Hepatocyte (in vitro differentiated cells): ENCODE measurements around the gene TOX2. TPM values are rescaled to one million over a fixed set of nuclear protein-coding genes. Genes with fewer than 3 reads are reported as not detected.
A peak's percentile ranks its signal among the peaks of the same experiment; 100 is the strongest.

Experiments used
- DNase-seq: peaks from one replicate; pipeline ENCODE4 v3.0.0-alpha.2; 2016; ENCODE audit warnings: low spot score
- H2AFZ ChIP-seq: fragments of 200-600 bp; sonication (generic); 2 replicates; pipeline ENCODE4 v1.6.0; 2016; ENCODE audit warnings: antibody characterized with exemption, mild to moderate bottlenecking
- H3K27ac ChIP-seq: fragments of 200-600 bp; sonication (generic); 2 replicates; pipeline ENCODE4 v1.5.1; 2016; ENCODE audit warnings: mild to moderate bottlenecking
- H3K27me3 ChIP-seq: fragments of 200-600 bp; sonication (generic); 2 replicates; pipeline ENCODE4 v1.6.1; 2016
- H3K36me3 ChIP-seq: fragments of 200-600 bp; sonication (generic); replicated peaks from 2 replicates; pipeline ENCODE4 v1.5.1; 2016; ENCODE audit warnings: low read depth; ENCODE audit not compliant: insufficient read depth
- H3K4me1 ChIP-seq: fragments of 200-600 bp; sonication (generic); 2 replicates; pipeline ENCODE4 v1.5.1; 2016; ENCODE audit warnings: mild to moderate bottlenecking, moderate library complexity; ENCODE audit not compliant: insufficient read depth
- H3K4me2 ChIP-seq: fragments of 200-600 bp; sonication (generic); 2 replicates; pipeline ENCODE4 v1.6.0; 2016
- H3K4me3 ChIP-seq: fragments of 200-600 bp; sonication (generic); 2 replicates; pipeline ENCODE4 v1.5.1; 2016; ENCODE audit warnings: mild to moderate bottlenecking
- H3K79me2 ChIP-seq: fragments of 200-600 bp; sonication (generic); 2 replicates; pipeline ENCODE4 v1.6.0; 2017; ENCODE audit warnings: mild to moderate bottlenecking
- H3K9me2 ChIP-seq: fragments of 200-600 bp; sonication (generic); replicated peaks from 2 replicates; pipeline ENCODE4 v1.6.0; 2017; ENCODE audit warnings: mild to moderate bottlenecking; ENCODE audit not compliant: insufficient read depth
- H3K9me3 ChIP-seq: fragments of 200-600 bp; sonication (generic); 2 replicates; pipeline ENCODE4 v1.5.1; 2016; ENCODE audit warnings: low read depth, mild to moderate bottlenecking
- H4K20me1 ChIP-seq: fragments of 200-600 bp; sonication (generic); 2 replicates; pipeline ENCODE4 v1.6.0; 2016; ENCODE audit warnings: mild to moderate bottlenecking; ENCODE audit not compliant: insufficient read depth, poor library complexity, severe bottlenecking
- EZH2 ChIP-seq: fragments of 200-600 bp; sonication (generic); IDR thresholded peaks from 2 replicates; pipeline ENCODE4 v1.6.1; 2016; ENCODE audit warnings: antibody characterized with exemption, mild to moderate bottlenecking, borderline replicate concordance
- EZH2phosphoT487 ChIP-seq: fragments of 200-600 bp; sonication (generic); IDR thresholded peaks from one replicate; pipeline ENCODE4 v1.6.1; 2018; ENCODE audit warnings: antibody characterized with exemption, mild to moderate bottlenecking, low read depth, moderate library complexity; ENCODE audit not compliant: unreplicated experiment, severe bottlenecking
- WGBS: methylation state at CpG from one replicate; pipeline ENCODE4 v1.1.6; 2016; ENCODE audit warnings: low lambda C conversion rate; ENCODE audit errors: missing lambda C conversion rate; 5-methylcytosine and 5-hydroxymethylcytosine counted together
- polyA plus RNA-seq: library from polyadenylated mRNA; unstranded; fragments of >200 nt; fragmentation: Nextera tagmentation; extraction: Ambion mirVana; gene quantifications from 2 replicates; pipeline ENCODE4 v1.2.1, GENCODE V29; 2016
- total RNA-seq: library from RNA; depleted of rRNA; stranded (reverse); fragments of >200 nt; gene quantifications from 2 replicates; pipeline ENCODE4 v1.2.3, GENCODE V29; 2014
- TF ChIP-seq, protein P1 (sequence below): fragments of 200-600 bp; sonication (generic); IDR thresholded peaks from 2 replicates; pipeline ENCODE4 v1.5.1; 2016; ENCODE audit warnings: antibody characterized with exemption, mild to moderate bottlenecking; ENCODE audit not compliant: poor library complexity

Gene TOX2
- total and polyA plus RNA-seq, 2 experiments from 2014 or later, result 0.87 to 12.1 TPM

DNA sequence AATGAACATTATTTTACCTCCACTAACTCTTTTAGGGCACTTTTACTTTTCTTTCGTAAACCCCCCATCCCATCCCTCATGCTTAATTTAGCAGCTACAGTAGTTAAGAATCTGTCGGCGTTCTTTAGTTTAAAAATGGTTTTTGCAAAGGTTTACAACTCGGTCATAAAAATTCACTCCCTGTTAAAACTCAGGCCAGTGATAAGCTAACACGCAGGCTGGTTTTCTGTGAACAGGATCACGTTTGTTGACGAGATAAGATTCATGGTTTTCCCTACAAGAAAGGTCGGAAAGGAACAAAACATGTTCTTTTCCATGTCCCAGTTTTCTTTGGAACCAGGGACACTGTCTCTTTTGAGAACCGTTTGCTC lies 101.1 kb downstream of the TOX2 start:
- H3K4me1 ChIP-seq, result peaks cover 11% of the 10 kb centered on the region
- peak overlapping the region; percentile 49 for H3K4me2 ChIP-seq
- DNase-seq, result no peak
- no peaks in the 10 kb centered on the region for H3K9me2 ChIP-seq
- no peak overlapping the region for H3K4me3 ChIP-seq
- H3K9me3 ChIP-seq, result no peaks in the 10 kb centered on the region
- H3K79me2 ChIP-seq, result no peaks in the 10 kb centered on the region
- TF ChIP-seq EZH2phosphoT487 (no peak), EZH2 (no peak)
- TF ChIP-seq, protein P1, sequence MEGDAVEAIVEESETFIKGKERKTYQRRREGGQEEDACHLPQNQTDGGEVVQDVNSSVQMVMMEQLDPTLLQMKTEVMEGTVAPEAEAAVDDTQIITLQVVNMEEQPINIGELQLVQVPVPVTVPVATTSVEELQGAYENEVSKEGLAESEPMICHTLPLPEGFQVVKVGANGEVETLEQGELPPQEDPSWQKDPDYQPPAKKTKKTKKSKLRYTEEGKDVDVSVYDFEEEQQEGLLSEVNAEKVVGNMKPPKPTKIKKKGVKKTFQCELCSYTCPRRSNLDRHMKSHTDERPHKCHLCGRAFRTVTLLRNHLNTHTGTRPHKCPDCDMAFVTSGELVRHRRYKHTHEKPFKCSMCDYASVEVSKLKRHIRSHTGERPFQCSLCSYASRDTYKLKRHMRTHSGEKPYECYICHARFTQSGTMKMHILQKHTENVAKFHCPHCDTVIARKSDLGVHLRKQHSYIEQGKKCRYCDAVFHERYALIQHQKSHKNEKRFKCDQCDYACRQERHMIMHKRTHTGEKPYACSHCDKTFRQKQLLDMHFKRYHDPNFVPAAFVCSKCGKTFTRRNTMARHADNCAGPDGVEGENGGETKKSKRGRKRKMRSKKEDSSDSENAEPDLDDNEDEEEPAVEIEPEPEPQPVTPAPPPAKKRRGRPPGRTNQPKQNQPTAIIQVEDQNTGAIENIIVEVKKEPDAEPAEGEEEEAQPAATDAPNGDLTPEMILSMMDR, result no peak
- H4K20me1 ChIP-seq, result no peaks in the 10 kb centered on the region
- no peak overlapping the region for H3K27ac ChIP-seq
- 42% methylated on average over 9 of the region's 9 CpGs for WGBS
- H2AFZ ChIP-seq, result no peak overlapping the region
- no peaks in the 10 kb centered on the region for H3K36me3 ChIP-seq
- H3K27me3 ChIP-seq, result no peaks in the 10 kb centered on the region

DNA sequence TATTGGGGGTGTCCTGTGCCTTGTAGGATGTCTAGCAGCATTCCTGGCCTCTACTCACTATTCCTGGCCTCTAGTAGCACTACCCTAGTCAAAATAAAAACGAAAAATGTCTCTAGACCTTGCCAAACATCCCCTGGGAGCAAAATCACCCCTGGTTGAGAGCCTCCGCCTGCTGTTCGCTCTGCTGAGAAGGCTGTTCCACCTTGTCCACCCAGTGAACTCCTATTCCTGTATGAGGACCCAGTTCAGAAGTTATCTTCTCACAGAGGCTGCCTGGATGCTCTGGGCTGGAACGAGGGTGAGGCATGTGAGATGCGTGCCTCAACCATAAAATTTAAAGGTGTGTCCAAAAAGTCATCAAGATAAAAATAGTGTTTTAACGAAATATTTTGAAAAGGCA lies 101.9 kb downstream of the TOX2 start:
- no peaks in the 10 kb centered on the region for H3K36me3 ChIP-seq
- H3K4me3 ChIP-seq, result no peak overlapping the region
- 81% methylated on average over 6 of the region's 6 CpGs for WGBS
- no peak for TF ChIP-seq EZH2phosphoT487
- TF ChIP-seq EZH2, result no peak
- TF ChIP-seq, protein P1, result no peak
- H2AFZ ChIP-seq, result no peak overlapping the region
- no peaks in the 10 kb centered on the region for H3K9me2 ChIP-seq
- no peak overlapping the region for H3K4me2 ChIP-seq
- no peak for DNase-seq
- H3K4me1 ChIP-seq, result peaks cover 11% of the 10 kb centered on the region
- no peaks in the 10 kb centered on the region for H4K20me1 ChIP-seq
- H3K27me3 ChIP-seq, result no peaks in the 10 kb centered on the region
- no peak overlapping the region for H3K27ac ChIP-seq
- H3K9me3 ChIP-seq, result no peaks in the 10 kb centered on the region
- no peaks in the 10 kb centered on the region for H3K79me2 ChIP-seq

DNA sequence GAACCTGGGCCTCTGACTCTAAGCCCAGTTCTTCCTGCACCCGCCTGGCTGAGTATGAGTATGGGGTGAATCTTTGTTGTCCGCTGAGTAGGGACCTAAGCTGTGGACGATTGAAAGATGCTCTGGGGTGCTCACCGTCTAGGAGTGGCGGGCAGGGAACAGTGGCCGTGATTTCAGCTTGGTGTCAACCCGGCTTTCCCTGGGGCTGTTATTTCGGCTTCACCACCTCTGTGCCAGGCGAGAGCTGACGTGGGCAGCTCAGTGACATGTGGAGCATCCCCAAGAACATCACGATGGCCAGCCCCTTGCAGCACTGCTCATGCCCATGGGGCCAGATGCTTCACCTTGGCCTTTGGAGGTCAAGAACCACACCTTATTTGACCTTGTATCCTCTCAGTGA lies 102.6 kb downstream of the TOX2 start:
- no peaks in the 10 kb centered on the region for H3K36me3 ChIP-seq
- H3K4me3 ChIP-seq, result no peak overlapping the region
- H3K9me3 ChIP-seq, result no peaks in the 10 kb centered on the region
- H4K20me1 ChIP-seq, result no peaks in the 10 kb centered on the region
- no peak overlapping the region for H2AFZ ChIP-seq
- no peaks in the 10 kb centered on the region for H3K79me2 ChIP-seq
- 93% methylated on average over 11 of the region's 11 CpGs for WGBS
- peaks cover 11% of the 10 kb centered on the region for H3K4me1 ChIP-seq
- no peaks in the 10 kb centered on the region for H3K27me3 ChIP-seq
- H3K9me2 ChIP-seq, result no peaks in the 10 kb centered on the region
- TF ChIP-seq EZH2, result no peak
- TF ChIP-seq, protein P1, result no peak
- TF ChIP-seq EZH2phosphoT487, result no peak
- no peak overlapping the region for H3K4me2 ChIP-seq
- H3K27ac ChIP-seq, result no peak overlapping the region
- DNase-seq, result no peak

DNA sequence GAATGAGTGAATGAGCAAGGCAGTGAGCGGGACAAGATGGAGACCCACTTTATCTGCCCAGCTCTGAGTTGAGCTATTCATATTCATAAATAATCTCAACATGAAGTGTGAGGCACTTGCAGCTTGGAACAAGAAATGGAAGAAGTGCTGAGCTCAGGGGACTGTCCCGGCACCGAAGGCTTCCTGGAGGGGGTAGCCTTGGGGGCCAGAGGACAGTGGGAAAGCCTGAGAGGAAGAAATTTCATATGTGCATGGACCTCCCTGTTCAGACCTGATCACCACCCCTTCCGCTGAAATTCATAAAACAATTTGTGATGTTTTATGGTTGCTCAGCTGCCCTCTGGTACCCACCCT lies 103.2 kb downstream of the TOX2 start:
- Histone ChIP-seq H3K4me2 (peak overlapping the region; percentile 62), H2AFZ (no peak overlapping the region), H3K4me1 (peaks cover 11% of the 10 kb centered on the region), H4K20me1 (no peaks in the 10 kb centered on the region), H3K9me3 (no peaks in the 10 kb centered on the region), H3K36me3 (no peaks in the 10 kb centered on the region), H3K9me2 (no peaks in the 10 kb centered on the region), H3K27ac (peak overlapping the region; percentile 67), H3K79me2 (no peaks in the 10 kb centered on the region), H3K27me3 (no peaks in the 10 kb centered on the region), H3K4me3 (no peak overlapping the region)
- WGBS, result 63% methylated on average over 4 of the region's 4 CpGs
- TF ChIP-seq, protein P1, result no peak
- TF ChIP-seq EZH2, result no peak
- no peak for TF ChIP-seq EZH2phosphoT487
- DNase-seq, result no peak
